RWPE1 (cell line): ENCODE results near the gene IL6.
"Not testable (repeated sequence)": the region's sequence is repeated elsewhere in the genome, so short reads cannot be mapped to it uniquely, and the experiment has no call there.

ENCODE experiments used
- CTCF ChIA-PET: fragments of 350-600 bp; sonication (Branson Sonifier 250); formaldehyde crosslinking; extraction: SDS; loops from one replicate; lab custom pipeline; 2021; lab: Yijun Ruan, JAX
- POLR2A ChIA-PET: fragments of 400-600 bp; formaldehyde crosslinking; extraction: SDS; loops from one replicate; lab custom pipeline; 2020; ENCODE audit warnings: antibody characterized with exemption; ENCODE audit not compliant: low non-redundant PET; lab: Yijun Ruan, JAX
- DNase-seq: peaks from one replicate; pipeline ENCODE4 v3.0.0; 2012; ENCODE audit warnings: low spot score
- H3K27ac ChIP-seq: fragments of 450-650 bp; 2 replicates; pipeline ENCODE4 v1.5.1; 2017
- CTCF ChIP-seq: fragments of 450-650 bp; conservative IDR thresholded peaks from 2 replicates; pipeline ENCODE4 v1.5.1; 2017; ENCODE audit warnings: low read depth, mild to moderate bottlenecking

IL6 gene

GRCh38 chr7:22683379-22683778, 43.6 kb upstream of the IL6 start:
- no peak for TF ChIP-seq CTCF
- POLR2A ChIA-PET = no interaction called here
- no peak for DNase-seq
- CTCF ChIA-PET = interaction anchor here (1.0 kb wide), 1 partner anchor 43 kb away, joined by 4 read pairs; the partner anchor contains the start of gene IL6
- no peak overlapping the region for H3K27ac ChIP-seq

- CTCF ChIA-PET = no interaction called here
- TF ChIP-seq CTCF = no peak
- H3K27ac ChIP-seq = no peak overlapping the region
- DNase-seq = no peak
- POLR2A ChIA-PET = no interaction called here
These were observed 40.4 kb upstream of the IL6 start for GRCh38 chr7:22686620-22687019.

- ChIA-PET CTCF (no interaction called here), POLR2A (no interaction called here)
- DNase-seq = no peak
- H3K27ac ChIP-seq = no peak overlapping the region
- no peak for TF ChIP-seq CTCF
These were observed 38.9 kb upstream of the IL6 start for GRCh38 chr7:22688084-22688483.

GRCh38 chr7:22688934-22689333, 38.1 kb upstream of the IL6 start:
- H3K27ac ChIP-seq, POLR2A ChIA-PET, CTCF ChIA-PET, DNase-seq: not testable (repeated sequence)

GRCh38 chr7:22694597-22695207, 32.3 kb upstream of the IL6 start:
- ChIA-PET CTCF (no interaction called here), POLR2A (no interaction called here)
- DNase-seq = no peak
- no peak for TF ChIP-seq CTCF
- H3K27ac ChIP-seq = no peak overlapping the region

GRCh38 chr7:22695476-22696132, 31.4 kb upstream of the IL6 start:
- ChIA-PET CTCF (no interaction called here), POLR2A (interaction anchor here (0.6 kb wide), 1 partner anchor 126 kb away, joined by 8 read pairs; no protein-coding TSS in a partner anchor)
- TF ChIP-seq CTCF = no peak
- H3K27ac ChIP-seq = no peak overlapping the region
- DNase-seq = no peak
